GM19025 (cell line): ENCODE results near the gene CP.
A peak's percentile ranks its signal among the peaks of the same experiment; 100 is the strongest.
"Not testable (repeated sequence)": the region's sequence is repeated elsewhere in the genome, so short reads cannot be mapped to it uniquely, and the experiment has no call there.

Experiments
- ATAC-seq: cut with Tn5 transposase; IDR thresholded peaks from one replicate; pipeline ENCODE4 v1.9.1; 2021; ENCODE audit warnings: mild to moderate bottlenecking, low read depth, moderate library complexity; ENCODE audit not compliant: unreplicated experiment

Gene CP

DNA sequence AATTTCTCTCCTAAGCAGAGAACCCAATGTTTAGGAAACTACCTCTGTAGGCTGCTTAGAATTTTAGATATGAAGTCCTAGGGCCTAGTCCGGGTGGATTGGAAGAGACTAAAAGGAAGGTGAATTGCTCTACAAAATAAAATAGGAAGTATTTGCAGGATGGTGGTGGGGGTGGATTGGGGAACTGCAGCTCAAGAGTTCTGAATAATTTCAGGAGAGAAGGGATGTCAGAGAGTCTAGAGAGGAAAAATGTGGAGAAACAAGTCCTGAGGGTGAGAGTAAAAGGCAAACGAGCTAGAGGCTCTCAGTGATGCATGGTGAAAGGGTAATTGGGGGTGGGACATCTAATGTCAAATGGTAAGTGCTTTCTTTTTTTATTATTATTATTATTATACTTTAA lies 10.2 kb upstream of the CP start:
- no peak for ATAC-seq

DNA sequence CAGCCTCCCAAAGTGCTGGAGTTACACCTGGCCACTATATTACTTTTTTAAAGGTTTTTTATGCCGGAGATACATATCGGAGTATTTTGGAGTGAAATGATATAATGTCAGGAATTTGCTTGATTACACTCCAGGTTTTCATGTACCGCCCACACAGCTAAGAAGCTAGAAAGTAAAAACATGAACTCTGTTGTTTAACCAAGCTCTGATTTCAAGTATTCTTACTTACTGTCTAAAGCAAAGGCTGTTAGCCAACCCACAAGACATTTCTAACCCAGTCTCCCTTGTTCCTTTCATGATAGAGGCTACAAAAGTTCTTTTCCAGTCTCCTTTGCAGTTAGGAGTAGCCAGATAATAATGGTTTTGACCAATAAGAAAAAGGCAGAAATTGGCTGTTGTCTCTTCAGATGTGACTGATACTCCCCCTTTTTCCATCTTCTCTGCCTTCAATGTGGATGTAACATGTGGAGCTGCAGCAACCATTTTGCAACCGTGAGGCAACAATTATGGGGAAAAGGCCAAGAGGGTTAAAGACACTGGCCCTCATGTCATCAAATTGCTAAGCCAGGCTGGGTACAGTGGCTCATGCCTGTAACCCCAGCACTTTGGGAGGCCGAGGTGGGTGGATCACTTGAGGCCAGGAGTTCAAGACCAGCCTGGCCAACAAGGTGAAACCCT lies 6.1 kb upstream of the CP start:
- no peak for ATAC-seq

DNA sequence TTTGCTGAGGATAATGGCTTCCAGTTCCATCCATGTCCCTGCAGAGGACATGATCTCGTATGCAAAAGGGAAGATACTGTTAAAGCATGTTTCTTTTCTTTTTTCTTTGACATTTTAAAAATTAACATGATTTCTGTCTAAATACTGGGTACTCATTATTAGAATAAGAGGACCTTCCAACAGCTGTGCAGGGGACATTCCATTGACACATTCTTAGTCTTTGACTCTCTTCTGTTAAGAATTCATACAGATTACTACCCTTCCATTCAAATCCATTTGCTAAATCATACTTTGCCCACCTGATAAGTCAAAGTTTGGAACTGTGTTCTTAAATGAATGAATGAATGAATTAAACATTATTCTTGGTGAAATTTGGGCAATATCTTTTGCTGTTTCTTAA lies 5.1 kb upstream of the CP start:
- no peak for ATAC-seq

DNA sequence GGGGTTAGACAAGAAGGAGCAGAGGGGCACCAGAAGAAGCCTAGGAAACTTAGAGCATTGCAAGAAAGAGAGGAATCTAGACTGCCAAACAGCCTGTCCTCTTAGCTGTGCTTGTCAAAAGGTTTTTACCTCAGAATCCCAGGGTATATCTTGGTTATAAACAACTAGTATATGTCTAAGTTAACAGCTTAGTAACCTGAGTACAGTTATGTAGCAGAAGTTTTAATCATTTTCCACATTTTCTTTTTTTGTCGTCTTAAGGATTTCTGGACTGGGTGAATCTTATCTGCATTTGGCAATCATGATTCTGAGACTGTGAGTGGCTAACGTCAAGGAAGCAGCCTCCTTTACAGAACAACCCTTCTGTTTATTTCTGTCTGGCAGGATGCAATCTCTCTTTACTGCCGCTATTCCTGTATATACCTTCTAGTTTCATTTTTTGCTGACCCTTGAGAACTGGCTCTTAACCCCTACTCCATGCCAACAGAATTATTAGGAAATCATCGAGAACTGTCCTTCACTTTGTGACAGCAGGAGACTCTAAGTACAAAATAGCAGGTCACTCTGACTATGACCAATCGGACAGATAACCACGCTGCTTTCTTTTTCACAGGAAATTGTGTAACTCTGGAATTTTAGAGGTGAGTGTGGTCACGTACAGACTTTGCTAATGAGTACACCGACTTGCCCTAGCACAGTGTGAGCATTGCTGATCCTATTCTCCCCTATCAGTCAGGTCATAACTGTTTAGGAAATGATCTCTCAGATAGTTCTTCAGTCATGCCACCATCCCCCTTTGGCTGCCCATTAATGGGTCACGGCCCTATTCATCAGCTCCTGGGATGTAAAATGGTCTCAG lies 3.3 kb upstream of the CP start:
- ATAC-seq: peak; percentile 96

DNA sequence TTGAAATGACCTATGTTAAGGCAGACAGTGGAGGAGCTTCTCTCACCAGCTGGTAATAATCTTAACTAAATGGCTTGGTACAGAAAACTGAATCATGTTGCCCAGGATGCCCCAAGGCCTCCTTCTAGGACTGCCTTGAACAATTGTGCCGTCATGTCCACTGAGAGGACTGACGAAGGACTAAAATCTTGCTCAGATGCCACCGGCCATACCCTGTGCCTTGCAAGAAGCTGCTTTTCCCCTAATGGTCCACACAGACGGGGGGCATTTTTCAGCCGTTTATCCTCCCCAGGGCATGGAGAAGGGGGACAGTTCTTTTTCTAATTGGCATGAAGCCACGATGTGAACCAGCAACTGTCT lies 1.8 kb upstream of the CP start:
- ATAC-seq: no peak

DNA sequence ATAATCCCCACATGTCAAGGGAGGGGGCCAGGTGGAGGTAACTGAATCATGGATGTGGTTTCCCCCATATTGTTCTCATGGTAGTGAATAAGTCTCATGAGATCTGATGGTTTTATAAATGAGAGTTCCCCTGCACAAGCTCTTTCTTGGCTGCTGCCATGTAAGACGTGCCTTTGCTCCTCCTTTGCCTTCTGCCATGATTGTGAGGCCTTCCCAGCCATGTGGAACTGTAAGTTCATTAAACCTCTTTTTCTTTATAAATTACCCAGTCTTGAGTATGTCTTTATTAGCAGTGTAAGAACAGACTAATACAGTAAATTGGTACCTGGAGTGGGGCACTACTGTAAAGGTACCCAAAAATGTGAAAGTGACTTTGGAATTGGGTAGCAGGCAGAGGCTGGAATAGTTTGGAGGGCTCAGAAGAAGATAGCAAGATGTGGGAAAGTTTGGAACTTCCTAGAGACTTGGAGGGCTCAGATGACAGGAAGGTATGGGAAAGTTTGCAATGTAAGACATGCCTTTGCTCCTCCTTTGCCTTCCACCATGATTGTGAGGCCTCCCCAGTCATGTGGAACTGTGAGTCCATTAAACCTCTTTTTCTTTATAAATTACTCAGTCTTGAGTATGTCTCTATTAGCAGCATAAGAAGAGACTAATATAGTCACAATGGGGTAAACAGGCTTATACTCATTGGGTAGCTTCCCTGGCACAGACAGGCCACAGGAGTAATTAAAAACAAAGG lies 2.1 kb downstream of the CP start:
- not testable (repeated sequence) for ATAC-seq

DNA sequence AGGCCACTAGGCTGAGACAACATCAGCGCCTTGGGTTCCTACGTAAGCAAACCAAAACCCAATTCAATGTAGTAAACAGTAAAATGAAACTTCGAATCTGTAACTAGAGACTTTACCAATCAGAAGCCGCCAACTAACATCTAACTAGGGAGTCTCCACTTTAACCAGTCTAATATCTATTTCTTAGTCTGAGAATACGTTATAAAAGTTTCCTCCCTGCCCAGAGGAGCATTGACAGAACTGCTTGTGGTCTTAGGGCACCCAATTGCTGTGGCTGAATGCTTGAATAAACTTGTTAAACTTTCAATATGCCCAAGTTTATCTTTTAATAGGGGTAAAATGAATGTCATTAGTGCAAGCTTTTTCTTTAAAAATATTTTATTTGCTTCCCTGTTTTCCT lies 4.3 kb downstream of the CP start:
- ATAC-seq: no peak

DNA sequence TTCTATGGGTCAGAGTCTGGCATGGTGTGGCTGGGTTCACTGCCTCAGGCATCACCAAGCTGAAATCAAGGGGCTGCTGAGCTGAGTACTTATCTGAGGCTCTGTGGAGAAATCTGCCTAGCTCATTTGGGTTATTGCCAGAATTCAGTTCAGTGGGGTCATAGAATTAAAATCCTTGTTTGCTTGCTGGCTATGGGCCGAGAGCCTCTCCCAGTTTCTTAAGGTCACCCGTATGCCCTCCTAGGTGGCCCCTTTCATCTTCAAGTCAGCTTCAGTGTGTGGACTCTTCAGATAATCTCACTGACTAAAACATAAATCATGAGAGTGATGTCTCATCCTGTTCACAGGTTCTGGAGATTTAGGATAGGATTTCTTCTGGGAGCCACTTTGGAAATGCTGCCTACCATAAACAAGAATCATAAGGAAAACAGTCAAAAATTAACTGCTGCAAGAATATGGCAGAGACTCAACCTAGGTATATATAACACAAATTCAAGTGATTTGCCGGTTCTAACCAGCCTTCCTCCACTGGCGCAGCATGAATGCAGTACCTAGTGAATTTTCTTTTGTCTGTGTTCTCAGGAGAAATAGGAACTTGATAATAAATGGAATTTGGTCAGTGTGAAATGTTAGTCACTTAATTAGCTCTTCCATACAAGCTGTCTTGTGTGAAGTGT lies 5.3 kb downstream of the CP start:
- no peak for ATAC-seq

DNA sequence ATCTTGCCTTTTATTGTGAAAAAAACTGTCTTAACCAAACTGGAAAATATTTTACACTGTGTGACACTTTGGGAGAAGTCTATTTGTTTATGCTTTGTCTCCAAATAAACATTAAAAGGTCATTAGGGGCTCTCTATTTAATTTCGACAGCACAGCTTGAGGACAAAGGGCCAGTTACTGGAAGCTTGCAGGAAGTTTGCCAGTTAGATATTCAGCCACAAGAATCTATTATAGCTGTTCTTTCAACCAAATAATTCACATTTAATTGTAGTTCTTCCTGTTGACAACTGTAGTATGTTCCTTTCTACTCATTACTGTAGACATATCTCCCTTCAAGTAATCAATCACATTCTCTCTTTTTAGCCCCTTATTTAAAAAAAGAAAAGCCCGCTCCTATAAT lies 6.1 kb downstream of the CP start:
- no peak for ATAC-seq

DNA sequence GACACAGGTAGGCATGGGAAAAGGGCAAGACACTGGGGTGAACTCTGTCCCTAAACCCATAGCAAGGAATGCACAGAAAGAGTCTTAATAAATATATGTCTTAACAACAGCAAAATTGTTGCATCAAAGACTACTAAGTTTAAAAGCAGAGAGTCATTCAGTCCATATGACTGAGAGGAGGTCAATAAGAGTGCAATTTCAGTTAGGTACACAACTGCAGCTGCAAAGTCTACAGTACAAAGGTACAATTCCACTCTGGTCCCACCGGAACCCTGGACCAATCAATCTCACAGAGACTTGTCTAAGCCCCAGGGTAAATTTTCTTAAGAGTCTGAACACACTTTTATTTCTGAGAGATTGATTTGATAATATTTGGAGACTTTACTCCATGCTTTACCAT lies 6.9 kb downstream of the CP start:
- ATAC-seq: no peak

DNA sequence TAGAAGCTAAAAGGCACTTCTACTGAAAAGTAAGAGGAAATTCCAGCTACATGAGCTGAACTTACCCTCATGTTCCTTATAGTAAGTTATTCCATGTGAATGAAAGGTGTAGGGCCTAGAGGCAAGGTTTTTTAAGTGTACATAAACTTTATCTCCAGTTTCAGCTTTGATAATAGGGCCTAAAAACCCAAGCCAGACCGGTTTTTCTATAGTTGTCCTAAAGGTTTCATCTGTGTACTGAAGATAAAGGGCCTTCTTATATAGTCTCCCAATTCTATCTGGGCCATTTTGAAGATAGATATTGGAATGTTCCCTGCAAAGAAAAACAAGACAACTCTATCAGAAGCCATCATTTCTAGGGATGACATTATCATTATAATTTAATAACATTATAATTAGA lies 9.2 kb downstream of the CP start:
- no peak for ATAC-seq

DNA sequence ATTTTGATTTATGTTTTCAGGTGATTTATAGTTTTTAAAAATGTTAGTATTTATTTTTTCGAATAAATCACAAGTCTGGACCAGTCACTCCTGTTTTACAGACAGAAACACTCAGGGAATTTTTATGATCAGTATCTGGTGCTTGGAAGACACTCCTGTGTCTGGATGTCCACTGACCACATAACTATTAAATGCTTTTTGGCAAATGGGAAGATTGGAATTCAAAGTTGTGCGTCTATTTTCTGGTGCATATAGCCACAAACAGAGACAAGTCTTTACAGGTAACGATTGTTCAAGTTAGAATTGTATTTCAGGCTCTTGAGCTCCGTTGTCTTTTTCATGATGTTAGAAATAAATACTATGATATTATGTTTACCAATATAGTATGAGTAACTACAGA lies 12.2 kb downstream of the CP start:
- ATAC-seq: no peak

DNA sequence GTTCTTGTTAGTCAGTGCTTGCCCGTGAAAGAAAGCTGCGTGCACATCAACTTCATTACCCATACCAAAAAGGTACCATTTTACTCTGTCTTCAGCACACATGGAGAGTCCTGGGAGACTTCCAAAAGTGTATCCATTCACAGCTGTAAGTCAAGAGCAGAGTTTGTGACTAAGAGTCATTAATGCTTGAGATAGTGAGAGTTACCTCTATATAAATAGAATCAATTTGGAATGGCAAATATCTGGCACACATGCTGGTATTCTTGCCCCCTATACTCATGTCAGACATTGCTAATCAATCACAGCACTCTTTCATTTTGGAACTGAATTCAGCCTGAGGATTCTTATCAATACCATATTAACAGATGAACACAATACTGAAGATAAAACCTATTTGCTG lies 14.2 kb downstream of the CP start:
- no peak for ATAC-seq

DNA sequence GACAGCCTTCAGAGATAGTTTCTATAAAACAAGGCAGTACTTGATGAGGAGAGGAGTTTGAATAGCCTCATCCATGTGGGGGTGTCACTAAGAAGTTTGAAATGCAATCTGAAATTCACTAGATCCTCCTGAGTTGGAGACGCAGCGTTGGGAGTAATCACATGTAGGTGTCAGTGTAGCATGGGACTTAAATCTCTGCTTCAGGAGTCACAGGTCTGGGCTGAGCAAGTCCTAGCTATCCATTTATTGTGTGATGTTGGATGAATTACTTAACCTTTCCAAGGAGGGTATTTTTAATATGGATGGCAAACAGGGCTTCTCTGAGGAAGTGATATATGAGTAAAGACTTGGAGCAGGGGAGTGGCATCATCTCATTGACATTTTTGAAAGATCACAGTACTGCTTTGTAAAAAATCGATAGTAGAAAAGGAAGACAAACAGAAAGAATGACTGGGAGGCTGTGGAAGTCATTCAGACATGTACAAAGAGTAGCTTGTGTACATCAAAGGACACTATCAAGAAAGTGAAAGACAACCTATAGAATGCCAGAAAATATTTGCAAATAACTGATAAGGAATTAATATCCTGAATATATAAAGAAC lies 17.1 kb downstream of the CP start:
- no peak for ATAC-seq

DNA sequence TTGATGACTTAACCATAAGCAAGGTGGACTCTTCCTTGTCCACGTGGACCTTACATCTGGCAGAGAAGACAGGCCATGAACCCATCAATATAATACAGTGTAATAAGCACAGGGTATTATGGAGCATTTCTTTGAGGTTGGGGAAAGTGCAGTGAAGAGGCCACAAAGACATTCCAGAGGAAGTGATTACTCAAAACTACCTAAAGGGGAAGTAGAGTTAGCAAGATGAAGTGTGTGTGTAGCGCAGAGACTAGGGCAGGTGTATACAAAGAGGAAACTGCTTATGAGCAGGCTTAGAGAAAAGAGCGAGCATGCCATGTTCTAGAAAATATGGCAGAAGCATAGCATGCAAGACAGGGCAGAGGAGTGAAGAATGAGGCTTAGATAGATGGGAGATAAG lies 17.9 kb downstream of the CP start:
- peak; percentile 92 for ATAC-seq

DNA sequence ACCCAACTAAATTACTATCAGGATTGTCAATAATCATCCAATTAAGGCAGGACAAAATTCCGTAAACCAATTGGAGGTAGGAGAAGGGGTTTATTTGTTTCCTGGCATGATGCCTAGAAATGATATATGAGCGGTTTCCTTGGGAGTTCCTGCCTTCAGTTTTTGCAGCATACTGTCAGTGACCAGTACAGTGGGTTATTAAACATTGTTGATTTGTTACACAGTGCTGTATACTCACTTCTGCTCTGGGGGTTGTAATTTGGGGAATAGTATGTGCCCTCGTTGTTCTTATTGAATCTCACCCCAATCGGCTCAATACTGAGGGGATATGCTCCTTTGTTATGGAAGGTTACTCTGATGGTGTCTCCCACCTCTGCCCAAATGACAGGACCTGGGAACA lies 22.2 kb downstream of the CP start:
- no peak for ATAC-seq

DNA sequence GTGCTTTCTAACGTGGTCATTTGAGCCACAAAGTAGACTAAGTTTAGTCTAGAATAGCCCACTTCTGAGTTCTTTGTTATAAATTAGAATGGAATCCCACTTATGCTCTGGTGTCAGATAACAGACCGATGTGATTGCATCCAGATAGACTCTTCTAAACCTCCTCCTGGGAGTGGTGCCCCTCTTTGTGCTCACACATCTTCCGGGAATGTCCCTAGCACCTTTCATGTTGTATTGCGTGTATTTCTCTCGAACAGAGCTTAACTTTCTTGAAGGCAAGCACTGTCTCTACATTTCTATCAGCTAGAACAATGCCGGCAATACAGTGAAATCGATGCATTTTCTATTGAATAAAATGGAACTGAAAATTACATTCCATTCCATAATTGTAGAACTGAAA lies 23.0 kb downstream of the CP start:
- no peak for ATAC-seq

DNA sequence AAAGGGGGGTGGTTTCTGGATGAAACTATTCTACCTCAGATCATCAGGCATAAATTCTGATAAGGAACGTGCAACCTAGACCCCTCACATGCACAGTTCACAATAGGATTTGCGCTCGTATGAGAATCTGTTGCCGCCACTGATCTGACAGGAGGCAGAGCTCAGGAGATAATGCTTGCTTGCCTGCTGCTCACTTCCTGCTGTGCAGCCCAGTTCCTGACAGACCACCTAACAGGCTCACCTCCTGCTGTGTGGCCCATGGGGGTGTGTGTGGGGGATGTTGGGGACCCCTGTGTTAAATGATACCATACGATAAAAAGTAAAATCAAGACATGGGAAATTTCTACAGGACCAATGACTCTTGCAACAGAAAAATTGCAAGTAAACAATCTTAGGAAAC lies 24.0 kb downstream of the CP start:
- ATAC-seq: no peak

DNA sequence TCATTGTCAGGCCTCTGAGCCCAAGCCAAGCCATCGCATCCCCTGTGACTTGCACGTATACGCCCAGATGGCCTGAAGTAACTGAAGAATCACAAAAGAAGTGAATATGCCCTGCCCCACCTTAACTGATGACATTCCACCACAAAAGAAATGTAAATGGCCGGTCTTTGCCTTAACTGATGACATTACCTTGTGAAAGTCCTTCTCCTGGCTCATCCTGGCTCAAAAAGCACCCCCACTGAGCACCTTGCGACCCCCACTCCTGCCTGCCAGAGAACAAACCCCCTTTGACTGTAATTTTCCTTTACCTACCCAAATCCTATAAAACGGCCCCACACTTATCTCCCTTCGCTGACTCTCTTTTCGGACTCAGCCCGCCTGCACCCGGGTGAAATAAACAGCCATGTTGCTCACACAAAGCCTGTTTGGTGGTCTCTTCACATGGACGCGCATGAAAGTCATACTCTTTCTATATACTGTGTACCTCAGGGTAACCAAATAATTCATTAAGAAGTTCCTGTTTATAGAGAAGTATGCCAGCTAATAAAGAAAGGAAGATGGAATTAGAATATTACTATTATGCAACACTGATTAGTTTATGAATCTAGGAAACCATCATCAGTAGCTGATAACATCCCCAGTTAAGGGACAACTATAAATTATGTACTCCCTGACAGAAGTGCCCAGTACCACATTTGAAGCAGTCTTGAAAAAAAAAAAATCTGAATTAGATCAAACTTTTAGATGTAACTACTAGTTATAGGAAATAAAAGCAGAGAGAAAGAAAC lies 24.6 kb downstream of the CP start:
- not testable (repeated sequence) for ATAC-seq

DNA sequence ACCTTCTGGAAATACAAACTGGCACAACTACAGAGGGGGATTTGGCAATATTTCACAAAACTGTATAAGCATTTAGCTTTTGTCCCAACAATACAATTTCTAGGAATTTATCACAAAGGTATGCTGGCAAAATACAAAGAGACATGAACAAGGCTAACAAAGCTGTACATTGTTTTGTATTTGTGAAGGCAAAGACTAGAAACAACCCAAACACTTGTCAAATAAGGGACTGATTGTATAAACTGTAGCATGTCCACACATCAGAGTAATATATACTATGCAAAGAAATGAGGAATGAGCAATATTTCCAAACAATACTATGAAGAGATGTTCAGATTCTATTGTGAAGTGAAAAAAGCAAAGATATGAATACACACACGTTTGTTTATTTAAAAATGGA lies 26.4 kb downstream of the CP start:
- no peak for ATAC-seq
